Measurements from ENCODE around the gene LRRTM2.
"Not testable (repeated sequence)": the region's sequence is repeated elsewhere in the genome, so short reads cannot be mapped to it uniquely, and the experiment has no call there.

The LRRTM2 gene, protein sequence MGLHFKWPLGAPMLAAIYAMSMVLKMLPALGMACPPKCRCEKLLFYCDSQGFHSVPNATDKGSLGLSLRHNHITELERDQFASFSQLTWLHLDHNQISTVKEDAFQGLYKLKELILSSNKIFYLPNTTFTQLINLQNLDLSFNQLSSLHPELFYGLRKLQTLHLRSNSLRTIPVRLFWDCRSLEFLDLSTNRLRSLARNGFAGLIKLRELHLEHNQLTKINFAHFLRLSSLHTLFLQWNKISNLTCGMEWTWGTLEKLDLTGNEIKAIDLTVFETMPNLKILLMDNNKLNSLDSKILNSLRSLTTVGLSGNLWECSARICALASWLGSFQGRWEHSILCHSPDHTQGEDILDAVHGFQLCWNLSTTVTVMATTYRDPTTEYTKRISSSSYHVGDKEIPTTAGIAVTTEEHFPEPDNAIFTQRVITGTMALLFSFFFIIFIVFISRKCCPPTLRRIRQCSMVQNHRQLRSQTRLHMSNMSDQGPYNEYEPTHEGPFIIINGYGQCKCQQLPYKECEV

DNA sequence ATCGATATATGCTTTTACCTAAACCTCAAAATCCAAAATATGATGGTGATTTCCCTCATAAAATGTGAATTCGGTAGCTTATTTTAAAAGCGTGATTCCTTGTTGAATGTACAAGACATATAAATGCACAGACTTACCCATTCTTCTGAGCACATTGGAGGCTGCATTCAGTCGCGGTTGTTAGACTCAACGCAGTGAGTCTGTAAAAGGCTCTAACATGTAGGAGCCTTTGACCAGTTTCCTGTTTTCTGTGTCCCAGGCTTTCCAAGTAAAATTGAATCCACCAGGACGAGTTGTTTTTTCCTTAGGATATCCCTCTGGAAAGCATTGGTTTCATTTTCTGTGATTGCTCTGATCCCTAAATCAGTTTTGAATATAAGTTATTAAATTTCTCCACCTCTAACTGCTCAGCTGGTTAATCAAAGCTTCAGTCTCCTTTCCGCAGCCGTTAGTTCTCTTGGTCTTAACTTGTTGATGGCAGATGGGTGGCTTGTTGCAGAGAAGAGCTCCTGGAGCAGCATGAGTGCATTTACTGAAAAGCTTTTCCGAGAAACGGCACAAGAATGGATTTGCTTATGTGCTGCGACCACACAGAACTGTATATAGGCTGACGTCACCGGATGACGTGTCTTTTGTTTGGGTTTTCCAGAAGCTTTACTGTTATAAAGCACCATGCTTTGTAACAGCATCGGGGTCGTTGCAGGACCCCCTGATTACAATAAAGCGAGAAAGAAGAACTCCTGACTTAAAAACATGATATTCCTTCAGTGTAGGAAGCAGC lies at the start of gene LRRTM2:
TSS of gene LRRTM2 (minus strand) at position 565 of the 781 bp plus-strand sequence. CDS start at position 141, 424 bp downstream.
- DNase-seq: peak; percentile 74 to 81

DNA sequence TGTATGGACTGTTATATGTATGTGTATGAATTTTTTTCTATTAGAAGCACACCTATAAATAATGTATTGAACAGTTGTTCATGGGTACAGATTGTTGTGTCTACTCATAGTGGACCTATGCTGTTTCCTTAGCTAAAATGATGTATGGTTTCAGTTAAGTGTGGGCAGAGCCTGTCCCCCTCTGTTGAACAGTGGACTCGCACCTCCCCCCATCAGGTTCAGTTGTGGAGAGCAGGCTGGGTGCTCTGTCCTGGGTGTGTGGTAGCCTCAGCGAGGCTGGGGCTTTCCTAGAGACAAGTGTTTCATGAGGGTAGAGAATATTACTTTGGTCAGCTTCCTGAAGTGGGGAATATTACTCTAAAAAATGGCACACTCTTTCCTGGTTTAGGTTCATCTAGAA lies 47.4 kb upstream of the LRRTM2 start:
- DNase-seq: no peak

DNA sequence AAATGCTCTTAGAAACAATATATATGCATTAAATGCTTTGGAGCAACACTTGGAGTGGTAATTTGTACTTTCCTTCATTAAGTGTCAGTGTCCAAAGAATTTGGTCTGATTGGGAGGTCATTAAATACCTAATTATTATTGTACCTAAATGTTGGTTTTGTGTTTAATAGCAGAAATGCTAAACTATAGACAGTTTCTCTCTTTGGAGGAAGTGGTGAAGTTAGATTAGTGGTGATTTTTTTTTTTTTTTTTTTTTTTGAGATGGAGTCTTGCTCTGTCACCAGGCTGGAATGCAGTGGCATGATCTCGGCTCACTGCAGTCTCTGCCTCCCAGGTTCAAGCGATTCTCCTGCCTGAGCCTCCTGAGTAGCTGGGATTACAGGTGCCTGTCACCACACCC lies 46.2 kb upstream of the LRRTM2 start:
- not testable (repeated sequence) for DNase-seq

DNA sequence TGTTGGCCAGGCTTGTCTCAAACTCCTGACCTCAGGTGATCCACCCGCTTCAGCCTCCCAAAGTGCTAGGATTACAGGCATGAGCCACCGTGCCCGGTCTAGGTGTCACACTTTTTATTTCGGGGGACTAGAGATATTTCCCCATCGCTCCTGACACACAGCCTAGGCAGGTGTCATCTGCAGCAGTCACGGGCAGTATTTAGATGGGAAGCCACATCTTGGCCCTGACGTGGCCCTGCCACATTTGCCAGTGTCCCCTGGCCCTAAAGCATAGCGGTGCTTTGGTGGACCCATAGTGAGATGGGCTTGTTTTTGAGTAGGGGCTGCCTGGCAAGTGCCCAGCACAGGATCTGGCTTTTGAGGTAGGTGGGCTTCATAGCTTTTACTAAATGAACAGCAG lies 45.0 kb upstream of the LRRTM2 start:
- DNase-seq: no peak

DNA sequence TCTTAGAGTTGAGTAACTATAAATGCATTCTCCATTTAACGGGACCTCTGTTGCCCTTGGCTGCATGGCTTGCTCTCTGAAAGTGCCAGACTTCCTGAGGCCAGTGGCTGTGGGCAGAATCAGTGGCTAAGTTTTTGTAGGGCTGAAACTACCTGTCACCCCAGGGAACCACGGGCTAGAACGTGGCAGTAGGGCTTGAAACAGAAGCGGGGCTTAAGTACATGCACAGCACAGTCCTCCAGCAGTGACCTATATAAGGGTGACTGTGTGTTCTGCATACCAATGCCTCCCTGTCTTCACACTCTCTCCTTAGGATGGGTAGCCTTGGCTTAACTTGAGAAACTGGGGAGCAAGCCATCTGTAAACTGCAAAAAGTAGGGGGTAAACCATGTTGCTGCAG lies 43.6 kb upstream of the LRRTM2 start:
- DNase-seq: no peak

DNA sequence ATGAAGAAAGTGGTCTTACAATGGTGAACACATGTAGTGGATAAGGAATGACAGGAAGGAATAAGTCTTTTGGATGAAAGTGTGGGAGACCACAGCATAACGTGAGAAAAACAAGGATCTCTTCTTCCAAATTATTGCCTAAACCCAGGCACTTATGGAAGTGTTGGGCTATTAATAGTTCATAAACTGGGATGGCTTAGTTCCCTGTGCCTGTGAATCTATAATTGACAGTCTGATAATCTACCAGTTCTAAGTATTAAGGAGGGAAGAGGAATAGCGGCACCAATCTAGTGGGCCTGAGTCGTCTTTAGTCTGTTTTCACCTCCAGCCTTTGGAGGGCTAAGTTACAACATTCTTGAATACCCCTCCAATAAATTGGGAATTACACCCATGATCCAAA lies 39.2 kb upstream of the LRRTM2 start:
- no peak for DNase-seq

DNA sequence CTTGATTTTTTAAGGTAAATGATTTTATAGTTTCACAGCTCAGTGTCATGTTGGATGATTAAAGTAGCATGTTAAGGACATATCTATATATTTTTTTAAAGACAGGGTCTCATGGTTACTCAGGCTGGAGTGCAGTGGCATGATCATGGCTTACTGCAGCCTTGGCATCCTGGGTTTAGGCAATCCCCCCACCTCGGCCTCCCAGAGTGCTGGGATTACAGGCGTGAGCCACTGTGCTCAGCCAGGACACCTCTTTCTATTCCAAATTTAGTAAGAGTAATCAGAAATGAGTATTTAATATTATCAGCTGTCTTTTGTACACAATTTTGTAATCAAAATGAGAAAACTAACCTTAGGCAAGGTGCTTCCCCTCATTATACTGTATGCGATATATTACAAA lies 38.6 kb upstream of the LRRTM2 start:
- no peak for DNase-seq

DNA sequence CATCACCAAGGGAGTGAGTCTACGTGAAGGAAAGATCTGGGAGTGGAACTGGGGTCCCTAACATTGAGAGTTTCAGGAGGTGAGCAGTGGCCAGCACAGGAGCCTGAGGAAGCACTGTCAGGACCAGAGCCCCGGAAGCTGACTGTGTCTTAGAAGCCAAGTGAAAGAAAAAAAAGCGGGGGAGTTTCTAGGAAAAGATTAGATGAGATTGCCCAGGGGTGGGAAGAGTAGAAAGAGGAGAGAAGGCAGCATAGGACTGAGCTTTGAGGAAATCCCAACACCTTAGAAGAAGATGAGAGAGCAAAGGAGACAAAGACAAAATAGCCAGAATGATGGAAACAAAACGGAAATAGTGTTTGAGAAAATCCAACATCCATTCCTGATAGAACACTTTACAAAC lies 37.0 kb upstream of the LRRTM2 start:
- DNase-seq: no peak

DNA sequence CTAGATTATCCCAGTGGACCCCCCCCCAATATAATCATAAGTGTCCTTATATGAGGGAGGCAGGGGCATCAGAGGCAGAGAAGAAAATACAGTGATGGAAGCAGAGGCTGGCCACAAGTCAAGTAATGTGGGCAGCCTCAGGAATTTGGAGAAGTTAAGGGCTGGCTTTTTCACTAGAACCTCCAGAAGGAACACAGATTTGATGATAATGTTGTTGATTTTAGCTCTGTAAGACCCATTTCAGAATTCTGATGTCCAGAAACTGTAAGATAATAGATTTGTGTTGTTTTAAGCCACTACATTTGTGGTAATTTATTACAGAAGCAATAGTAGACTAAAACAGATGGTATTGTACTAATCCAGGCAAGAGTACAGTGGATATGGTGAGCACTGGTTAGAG lies 36.3 kb upstream of the LRRTM2 start:
- peak in 1 of 2 experiments; percentile 49 for DNase-seq

DNA sequence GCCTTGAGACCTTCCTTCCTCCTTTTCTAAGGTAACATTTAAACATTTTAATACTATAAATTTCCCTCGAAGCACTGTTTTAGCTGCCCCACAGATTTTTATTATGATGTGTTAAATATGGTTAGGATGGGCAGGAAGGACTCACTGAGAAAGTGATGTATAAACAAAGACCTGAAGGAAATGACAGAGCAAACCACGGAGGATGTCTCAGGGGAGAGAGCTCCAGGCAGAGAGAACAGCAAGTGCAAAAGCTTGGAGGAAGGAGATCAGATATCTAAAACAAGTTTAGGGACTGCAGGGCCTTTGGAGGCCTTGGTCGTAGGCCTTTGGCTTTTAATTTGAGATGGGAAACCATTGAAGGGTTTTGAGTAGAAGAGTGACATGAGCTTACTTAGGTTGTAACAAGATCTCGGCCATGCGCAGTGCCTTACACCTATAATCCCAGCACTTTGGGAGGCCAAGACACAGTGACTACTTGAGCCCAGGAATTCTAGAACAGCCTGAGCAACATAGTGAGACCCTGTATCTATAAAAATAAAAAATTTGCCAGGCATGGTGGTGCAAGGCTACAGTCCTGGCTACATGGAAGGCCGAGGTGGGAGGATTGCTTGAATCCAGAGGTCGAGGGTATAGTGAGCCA lies 35.5 kb upstream of the LRRTM2 start:
- peak in 1 of 2 experiments; percentile 2 for DNase-seq

DNA sequence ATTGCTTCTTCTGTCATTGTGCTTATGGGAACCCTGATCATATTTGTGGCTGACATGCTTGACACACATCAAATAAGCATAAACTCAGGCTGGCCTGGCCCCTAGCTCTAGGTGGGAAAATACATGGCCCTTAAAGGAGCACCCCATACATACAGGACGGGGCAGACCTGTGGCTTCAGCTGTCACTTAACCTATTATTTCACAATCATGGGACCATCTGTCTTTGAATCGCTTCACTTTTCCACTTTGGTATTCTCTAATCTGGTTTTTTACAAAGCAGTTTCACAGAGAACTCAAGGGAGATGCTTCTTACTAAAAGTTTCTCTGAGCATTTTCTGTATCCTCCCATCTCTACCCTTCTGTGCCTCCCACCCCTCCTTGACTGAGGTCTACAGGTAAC lies 34.6 kb upstream of the LRRTM2 start:
- peak; percentile 6 to 50 for DNase-seq

DNA sequence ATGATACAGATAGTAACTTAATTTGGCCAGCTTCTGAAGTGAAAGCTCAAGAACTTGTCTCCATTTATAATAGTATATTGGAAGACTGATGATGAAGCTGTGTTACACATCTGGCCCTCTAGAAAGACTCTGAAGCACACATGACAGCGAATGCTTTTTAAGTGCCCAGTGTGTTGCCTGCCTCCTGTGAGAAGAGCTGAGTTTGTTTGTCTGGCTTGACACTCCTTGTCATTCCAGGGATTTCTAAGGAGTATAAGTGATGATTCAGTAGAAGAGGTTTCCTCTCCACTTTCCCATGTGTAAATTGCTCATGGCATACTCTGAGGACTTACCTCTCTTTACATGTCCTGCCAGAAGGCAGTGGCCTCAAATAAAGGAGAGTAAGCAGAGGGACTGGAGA lies 30.4 kb upstream of the LRRTM2 start:
- DNase-seq: no peak

DNA sequence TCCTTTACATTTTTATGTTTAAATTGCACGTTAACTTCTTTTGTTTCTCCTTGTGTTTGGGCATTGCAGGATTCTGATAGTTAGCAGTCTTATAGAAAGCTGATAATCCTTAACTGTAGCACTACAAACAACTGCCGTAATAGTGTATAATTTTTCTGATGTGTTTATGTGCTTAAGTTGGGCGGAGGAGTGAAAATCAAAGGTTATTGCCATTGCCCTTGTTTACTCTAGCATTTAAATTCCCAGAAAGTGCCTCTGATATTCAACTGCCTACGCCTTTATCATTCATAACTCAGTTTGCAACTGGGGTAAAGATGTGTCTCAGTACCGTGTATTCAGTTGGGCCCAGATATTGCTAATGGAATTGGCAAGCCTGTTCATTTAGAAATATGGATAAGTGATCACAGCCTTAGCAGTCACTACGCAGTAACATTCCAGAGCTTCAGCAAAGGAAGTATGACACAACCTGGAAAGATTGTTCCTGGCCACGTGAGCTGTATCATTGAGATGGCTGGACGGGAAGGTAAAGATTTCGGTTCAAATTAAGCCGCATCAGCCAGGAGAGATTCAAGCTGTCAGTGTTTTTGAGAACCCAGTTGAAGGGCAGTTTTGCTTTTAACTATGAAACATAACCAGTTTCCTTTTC lies 28.1 kb upstream of the LRRTM2 start:
- no peak for DNase-seq

DNA sequence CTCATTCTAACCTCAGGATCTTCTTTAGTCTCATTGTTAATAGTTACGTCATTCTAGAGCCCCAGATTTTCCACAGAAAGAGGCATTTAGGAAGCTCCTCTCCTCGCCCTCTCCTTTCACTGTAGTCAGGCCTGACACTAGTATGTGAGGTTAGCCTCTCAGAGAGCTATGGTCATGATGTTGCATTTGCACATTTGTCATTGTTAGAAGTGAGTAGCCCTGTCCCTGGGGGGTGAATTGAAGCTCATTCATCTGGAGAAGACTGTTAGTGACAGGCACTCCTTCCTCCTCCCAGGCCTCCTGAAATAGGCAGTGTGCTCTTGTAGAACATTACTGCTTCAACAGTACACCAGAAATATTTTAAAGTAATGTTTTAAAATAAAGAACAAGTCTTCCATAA lies 26.6 kb upstream of the LRRTM2 start:
- DNase-seq: no peak

DNA sequence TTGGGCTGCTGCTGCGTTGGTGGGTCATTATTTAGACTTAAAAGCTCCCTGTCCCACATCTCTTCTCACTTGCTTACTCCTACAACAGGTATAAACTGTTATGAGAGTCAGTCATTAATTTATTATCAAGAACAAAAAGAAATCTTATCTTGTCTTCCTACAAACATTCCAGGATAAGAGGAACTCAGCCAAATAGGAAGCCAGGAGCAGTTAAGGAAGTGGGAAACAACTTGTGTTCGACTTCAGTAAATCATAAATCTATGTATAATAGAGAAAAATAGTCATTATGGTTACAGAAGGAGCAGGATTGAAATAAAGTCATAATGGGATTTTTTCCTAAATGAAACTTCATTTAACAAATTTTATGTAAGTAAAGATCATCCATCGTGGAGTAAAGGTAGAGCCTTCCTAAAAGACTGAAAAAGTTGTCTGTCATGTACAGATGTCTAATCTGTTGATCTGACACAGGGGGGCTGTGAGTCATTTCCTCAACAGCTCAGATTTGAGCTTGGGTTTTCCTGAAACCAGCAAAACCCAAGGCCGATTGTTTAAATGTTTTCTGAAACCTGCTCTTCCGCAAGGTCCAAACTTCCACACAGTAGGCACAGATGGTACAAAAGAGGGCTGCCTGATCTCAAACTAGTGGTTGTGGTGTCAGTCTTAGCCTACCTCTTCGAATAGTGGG lies 25.3 kb upstream of the LRRTM2 start:
- no peak for DNase-seq

DNA sequence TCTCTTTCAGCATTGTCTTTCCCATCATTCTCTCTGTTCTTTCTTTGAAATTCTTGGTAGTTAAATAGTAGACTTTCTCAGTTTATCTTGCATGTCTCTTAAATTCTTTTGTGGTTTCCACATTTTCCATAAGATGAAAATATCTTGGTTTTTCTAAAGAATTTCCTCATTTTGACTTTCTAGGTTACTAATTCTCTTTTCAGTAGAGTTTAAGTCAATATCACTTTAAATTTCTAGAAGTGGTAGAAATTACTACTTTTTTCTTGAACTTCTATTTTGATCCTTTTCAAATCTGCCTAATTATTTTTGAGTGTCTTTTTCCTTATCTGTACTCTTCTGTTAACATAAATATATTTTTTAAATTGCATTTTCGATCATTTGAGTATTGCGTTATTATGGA lies 23.6 kb upstream of the LRRTM2 start:
- DNase-seq: no peak

DNA sequence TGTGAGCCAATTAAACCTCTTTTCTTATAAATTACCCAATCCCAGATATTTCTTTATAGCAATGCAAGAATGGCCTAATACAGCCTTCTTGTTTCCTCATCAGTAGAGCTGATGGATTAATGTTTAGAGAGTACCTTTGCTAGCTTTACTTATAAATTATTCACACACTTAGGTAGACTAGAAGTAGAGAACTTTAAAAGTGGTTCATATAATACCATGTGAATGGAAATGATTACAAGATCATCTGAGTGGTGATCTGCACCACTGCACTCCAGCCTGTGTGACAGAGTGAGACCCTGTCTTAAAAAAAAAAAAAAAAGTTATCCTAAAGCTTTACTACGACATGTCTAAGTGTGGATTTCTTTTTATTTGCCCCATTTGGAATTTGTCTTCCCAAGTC lies 23.2 kb upstream of the LRRTM2 start:
- no peak for DNase-seq

DNA sequence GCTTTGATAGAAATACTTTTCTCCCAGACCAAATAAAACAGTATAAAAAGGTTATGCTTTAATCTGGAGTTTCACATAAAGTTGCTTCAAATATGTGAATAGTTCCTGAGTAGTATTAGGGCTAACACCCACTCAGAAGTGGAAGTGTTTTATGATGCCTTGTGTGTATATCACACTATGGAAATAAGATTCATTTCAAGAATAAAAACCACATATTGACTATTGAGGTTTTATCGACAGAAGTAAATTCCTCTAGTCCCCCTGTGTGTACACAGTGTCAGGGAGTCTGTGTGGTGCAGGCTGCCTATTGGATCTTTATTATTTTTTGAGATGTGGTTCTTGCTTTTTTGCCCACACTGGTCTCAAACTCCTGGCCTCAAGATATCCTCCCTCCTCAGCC lies 20.8 kb upstream of the LRRTM2 start:
- no peak for DNase-seq

DNA sequence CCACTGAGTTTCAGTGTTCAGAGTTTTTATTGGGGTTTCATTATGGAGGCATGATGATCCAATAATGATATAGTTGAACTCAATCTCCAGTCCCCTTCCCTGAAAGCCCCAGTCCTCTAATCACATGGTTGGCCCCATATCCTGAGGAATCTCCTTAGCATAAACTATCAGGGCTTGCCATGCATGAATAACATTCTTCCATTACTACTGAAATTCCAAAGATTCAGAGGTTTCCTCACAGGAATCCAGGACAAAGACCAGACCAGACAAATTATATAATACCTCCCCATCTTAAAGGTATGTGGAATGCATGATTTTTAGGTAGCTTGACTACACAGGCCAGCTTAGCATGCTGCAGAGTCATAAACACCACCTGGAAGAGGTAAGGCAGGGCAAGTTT lies 15.5 kb upstream of the LRRTM2 start:
- no peak for DNase-seq

DNA sequence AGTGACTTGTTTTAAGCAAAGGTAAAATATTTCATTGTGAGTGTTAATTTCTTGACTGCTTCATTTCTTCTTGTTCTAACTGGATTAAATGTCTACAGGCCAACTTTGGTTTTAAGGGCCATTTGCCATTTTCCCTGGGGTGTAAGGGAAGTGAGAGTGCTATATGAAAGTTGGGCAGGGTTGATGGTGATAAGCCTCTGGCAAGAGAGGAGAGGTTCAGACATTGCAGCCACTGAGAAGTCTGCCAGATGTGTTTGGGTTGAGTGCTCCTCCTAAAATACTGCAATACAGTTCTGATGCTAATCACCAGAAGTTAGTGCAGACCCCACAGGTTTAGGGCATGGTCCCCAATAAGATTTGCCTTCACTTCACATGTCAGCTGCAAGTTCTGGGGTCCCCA lies 14.9 kb upstream of the LRRTM2 start:
- no peak for DNase-seq

DNA sequence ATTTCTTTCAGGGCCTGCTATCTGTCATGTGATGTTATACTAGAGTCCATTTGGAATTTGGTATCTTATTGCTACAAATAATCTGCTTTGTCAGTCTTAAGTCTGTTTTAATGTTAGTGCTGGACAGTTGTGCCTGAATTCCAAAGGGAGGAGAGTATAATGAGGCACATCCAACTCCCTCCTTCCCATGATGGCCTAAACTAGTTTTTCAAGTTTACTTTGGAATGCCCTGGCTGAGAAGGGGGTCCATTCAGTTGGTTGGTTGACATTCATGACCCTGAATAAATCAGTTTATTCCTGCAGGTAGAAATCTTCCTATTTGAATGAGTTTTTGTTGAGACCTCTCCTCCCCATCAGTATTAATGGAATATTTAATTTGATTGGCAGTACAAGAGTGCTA lies 9.4 kb upstream of the LRRTM2 start:
- no peak for DNase-seq

DNA sequence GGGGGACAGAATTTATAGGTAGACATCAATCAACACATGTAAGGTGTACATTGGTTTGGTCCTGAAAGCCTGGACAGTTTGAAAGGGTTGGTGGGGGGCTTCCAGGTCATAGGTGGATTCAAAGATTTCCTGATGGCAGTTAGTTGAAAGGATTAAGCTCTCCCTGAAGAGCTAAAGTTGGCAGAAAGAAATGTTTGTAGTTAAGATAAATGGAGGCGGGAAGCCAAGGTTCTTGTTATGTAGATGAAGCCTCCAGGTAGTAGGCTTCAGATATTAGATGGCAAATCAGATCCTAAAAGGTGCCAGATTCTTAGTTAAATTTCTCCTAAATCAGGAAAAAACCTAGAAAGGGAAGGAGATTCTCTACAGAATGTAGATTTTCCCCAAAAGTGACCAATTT lies 9.0 kb upstream of the LRRTM2 start:
- DNase-seq: no peak

DNA sequence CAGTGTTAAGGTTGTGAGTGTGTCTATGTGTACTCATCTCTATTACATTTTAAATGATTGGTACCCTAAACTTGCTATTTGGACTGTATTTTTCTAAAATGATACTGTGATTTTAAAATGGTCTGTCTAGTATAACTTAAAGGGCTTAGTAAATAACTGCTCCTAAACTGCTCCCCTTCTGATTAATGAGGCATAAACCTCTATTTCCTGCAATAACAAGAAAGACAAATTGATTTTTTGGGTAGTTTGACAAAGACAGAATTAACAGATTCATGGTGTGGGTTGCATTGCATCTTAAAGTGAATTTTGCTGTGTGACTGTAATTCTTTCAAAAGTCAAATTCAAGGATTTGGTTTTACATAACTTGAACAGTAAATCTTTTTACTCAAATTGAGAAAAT lies 8.1 kb upstream of the LRRTM2 start:
- no peak for DNase-seq

Measured in NCI-H524 (cell line).